ENCODE measurements around the gene RNF183.
"Not testable (repeated sequence)": the region's sequence is repeated elsewhere in the genome, so short reads cannot be mapped to it uniquely, and the experiment has no call there.

The RNF183 gene

DNA sequence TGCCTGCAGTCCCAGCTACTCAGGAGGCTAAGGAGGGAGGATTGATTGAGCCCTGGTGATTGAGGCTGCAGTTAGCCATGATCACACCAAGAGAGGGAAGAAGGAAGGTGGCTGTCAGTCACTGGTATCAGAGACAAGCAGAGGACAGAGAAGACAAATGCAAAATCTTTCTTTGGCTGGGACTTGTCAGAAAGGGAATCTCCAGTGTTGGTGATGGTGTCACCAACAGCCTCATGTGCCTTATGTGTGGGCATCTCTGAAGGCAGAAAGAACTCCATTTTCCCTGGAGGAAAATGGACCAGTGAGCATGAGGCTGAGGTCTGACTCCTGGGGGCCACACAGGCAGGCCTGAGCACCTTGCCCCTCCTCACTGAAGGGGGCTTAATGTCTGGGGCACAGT lies 12.1 kb upstream of the RNF183 start:
- DNase-seq, result no peak

DNA sequence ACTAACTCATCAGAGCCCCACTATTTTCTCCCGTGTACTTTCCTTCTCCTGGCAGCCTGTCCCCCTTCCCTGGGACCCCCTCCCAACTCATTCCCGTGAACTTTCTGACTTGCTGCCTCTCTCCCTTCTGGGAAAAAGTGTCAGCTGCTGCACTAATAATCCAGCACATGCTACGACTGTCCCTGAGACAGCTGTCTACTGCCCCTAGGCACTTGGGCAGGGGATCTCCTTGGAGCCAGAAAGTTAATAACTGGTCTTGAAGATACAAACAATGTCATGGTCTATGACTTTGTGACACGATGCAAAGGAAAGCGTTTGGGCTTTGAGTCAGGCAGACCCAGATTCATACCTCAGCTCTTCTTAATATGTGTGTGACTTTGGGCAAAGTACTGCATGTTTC lies 10.1 kb upstream of the RNF183 start:
- DNase-seq, result no peak

DNA sequence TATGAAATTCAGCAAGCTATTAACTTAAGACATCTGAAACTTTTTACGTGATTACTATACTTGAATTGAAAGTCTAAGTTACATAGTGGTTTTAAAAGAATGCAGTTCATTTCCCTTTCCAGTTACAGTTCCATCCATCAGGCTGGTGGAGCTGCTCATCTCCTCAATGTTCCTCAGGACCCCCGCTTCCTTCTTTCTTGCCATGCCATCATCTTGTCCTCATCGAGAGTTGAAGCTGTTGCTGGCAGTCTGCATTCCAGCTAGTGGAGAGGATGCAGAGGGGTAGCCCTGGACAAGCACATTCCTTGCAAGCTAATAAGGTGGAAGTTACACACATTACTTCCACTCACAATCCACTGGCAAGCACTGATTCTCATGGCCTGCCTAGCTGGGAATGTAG lies 8.8 kb upstream of the RNF183 start:
- no peak for DNase-seq

DNA sequence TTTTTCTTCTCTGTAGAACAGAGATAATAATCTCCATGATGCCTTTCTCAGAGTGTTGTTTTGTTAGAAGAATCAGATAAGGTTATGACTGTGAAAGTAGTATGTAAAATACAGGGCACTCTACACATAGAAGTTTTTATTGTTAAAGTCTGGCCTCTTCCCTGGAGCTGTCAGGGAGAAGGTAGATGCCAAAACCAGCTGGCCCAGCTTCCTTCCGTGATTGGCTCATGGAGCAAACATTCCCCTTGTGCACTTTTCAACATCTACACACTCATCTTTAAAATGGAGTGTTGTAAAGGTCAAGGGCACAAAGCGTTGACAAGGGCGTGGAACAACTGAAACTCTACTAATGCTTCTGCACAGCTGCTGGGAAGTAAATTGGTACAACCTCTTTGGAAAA lies 7.4 kb upstream of the RNF183 start:
- no peak for DNase-seq

DNA sequence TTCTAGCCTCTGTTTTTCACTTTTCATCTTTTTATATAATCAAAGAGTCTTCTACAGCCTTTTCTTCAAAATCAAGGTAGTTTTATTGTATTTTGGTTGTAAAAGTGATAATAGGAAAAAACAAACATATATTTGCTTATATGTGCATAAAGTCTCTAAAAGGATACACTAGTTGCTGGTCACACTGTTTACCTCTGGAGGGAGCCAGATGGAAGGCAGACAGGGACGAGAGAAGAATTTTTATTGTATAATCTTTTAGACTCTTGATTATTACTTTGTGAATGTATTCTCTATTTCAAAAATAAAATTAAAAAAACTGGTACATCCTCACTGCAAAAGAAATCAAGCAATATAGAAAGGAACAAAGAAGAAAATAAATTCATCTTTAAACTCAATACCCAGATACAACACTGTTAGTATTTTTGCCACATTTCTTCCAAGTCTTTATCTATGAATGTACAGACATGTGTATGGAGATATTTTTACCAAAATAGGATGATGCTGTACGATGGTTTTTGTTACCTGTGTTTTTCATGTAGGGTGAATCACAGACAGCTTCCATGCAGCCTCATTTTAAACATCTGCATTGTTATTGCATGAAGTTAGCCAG lies 6.1 kb upstream of the RNF183 start:
- no peak for DNase-seq

DNA sequence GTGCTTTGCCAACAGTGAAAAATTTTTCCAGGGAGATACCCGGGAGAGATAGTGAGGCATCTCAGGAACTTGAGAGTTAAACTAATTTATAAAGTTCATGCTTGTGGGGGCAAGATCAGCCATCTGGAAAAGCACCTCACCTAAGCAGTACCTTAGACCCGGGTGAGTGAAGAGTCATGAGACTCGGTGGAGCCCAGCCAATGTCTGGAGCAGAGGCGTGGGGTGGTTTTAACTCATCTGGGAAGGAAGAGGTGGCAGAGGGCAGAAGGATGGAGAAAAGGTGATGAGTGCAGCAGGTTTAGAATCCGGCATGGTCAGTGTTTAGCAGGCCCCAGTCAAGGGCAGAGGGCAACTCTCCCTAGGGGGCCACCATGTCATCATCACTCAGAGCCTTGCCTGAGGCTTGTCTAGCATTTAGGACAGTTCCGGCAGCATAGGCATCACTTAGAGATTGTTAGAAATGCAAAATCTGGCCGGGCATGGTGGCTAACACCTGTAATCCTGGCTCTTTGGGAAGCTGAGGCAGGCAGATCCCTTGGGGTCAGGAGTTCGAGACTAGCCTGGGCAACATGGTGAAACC lies 4.3 kb upstream of the RNF183 start:
- DNase-seq, result no peak

DNA sequence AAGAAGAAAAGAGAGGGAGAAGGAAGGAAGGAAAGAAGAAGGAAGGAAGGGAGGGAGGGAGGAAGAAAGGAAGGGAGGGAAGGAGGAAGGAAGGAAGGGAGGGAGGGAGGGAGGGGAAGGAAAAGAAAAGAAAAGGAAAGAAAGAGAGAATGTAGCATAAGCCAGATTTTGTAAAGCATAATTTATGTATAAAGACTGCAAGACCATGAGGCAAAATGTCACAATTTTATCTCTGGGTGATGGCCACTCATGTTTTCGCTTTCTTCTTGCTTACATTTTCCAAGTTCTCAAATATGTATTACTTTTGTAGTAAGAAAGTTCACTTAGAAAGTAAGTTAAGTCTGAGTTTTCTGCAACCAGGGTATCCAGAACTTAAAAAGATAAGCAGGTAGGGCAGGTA lies 3.4 kb upstream of the RNF183 start:
- no peak for DNase-seq

DNA sequence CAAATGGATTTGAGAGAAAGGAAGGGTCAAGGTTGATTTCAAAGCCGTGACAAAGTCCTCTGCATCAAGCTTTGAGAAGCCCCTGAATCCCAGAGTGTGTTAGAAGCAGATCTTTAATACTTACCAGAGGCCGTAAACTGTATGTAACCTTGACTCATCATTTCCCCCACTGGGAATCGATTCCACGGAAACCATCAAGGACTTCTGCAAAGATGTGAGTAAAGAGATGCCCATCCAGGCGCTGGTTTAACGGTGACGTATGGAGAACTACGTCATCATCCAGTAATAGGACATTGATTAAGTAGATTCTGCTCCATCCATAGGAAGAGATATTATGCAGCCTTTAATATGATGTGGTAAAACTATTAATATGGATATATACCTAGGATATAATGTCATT lies 1.6 kb downstream of the RNF183 start:
- no peak for DNase-seq

DNA sequence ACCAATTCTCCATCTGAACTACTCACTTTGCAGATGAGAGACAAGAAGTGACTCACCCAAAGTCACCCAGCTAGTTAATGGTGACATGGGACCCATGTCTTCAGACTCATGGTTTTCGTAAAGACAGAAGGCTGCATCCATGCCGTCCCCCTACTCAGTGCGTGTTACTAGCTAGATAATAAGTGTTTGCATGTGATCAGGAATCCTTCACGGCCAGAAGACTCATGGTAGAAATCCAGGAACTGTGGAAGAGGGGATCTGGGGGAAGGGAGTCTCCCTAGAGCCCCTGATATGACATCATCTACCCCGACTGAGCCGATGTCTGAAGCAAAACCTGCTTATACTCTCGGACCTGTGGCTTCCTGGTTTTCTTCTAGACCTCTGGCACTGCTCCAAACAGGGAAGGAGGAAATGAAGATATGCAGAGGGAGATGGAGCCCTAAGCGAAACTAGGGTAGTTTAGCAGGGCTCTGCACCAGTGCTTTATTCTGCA lies 3.3 kb downstream of the RNF183 start:
- DNase-seq, result no peak

DNA sequence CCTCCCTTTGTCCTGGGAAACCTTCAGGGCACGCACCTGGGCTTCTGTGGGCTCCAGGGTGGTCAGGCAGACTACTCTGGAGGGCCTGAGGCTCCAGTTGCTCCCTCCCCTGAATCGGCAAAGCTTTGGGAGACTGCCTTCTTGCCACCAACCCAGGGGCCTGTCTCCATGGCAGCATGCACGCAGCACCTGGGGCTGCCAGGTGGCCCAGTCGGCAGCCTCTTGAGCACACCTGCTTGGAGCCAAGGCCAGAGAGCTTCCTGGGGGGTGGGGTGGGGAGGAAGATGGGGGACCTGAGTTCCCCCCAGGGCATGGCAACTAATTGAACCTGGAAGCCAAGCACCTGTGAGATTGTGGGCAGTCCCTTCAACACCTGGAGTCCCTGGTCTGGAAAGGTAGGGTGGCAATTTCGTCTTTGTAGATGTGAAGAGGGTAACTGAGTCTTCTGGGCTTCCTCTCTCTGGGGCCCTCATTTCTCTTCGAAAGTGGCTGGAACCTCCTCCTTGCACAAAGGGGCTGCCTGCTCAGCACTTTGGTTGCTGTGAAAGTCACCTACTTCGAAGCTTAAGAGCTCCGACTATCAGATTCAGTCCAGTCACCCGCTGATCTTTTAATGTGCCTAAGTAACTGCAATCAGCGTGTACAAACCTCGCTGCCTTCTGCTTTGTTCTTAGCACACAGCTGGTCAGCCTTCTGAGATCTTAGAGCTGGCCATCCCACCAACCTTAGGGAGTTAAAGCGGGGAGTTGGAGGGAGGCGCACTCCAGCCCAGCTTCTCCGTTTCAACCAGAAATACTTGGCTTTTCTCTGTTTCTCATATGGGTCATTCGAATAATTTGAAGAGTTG lies 4.0 kb downstream of the RNF183 start:
- DNase-seq, result no peak

DNA sequence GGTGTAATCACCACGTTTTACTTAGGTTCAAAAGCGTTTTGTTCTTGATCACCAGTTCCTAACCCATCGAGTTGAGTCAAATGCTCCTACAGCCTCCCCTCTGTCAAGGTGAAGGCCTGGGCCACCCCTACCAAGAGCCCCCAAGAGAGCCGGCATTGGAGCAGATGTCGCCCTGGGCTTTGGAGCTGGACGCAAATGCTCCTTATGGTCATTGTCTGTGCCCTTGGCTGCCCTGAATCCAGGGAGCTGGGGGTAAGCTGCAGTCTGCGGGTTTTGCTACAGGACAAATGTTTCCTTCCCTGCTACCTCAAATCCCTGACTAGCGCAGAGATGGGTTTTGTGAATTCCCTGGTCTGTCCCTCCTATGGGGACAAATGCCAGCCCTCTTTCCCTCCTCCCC lies 4.9 kb downstream of the RNF183 start:
- no peak for DNase-seq

DNA sequence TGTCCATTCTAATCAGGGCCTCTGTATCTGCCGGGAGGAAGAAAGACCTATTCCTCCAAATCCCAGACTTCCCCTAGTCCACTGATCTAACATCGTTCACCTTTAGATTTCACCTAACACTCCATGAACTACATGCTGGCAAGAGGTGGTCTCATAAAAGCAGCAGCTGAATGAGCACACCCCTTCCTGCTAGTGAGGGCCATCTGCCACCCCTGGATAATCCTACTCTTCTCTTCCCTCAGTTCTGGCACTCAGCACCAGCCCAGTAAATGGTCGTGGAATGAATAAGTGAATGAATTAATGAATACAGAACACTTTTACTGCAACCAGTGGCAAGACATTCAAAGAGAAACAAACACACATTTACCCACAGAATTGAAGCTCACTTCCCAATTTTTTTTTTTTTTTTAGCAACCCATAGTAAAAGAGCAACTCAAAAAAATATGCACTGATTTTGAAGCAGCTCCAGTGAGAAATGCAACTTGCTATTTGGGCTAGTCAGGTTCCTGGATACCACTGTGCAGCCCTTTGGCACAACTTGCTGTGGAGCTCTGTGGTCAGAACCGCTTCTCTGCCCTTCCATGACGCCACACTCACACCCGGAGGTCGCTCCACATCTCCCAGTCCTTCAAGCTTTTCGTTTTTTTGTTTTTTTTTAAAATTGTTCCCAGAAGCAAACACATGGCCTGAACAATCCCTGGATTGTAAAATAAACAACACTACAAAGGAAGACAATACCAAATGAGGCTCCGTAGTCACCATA lies 6.2 kb downstream of the RNF183 start:
- DNase-seq, result no peak

DNA sequence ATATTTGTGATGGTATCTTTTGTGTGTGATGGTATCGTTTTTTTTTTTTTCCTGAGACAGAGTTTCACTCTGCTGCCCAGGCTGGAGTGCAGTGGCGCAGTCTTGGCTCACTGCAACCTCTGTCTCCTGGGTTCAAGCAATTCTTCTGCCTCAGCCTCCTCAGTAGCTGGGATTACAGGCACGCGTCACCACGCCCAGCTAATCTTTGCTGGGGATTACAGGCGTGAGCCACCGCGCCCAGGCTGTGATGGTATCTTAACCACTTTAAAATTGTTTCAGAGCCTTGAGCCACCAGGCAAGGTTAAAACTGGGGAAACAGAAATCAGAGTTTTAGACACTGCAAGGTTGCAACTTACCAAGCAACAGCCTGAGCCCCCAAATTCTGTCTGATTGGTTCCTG lies 6.9 kb downstream of the RNF183 start:
- DNase-seq, result not testable (repeated sequence)

DNA sequence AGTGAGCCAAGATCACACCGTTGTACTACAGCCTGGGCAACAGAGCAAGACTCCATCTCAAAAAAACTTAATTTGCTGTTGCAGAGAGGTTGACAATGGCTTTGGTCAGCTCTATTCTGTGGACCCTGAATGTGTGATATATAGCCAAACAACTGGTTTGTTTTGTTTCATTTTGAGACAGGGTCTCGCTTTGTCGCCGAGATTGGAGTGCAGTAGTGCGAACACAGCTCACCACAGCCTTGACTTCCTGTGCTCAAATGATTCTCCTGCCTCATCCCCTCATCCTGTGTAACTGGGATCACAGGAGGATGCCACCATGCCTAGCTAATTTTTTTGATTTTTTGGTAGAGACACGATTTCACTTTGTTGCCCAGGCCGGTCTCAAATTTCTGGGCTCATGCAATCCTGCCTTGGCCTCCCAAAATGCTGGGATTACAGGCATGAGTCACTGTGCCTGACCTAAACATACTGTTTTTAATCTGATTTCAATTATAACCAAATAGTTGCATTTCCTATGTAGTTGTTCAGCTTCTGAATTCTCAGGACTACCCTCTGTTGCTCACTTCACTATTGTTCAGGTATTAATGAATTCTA lies 9.8 kb downstream of the RNF183 start:
- DNase-seq, result no peak

DNA sequence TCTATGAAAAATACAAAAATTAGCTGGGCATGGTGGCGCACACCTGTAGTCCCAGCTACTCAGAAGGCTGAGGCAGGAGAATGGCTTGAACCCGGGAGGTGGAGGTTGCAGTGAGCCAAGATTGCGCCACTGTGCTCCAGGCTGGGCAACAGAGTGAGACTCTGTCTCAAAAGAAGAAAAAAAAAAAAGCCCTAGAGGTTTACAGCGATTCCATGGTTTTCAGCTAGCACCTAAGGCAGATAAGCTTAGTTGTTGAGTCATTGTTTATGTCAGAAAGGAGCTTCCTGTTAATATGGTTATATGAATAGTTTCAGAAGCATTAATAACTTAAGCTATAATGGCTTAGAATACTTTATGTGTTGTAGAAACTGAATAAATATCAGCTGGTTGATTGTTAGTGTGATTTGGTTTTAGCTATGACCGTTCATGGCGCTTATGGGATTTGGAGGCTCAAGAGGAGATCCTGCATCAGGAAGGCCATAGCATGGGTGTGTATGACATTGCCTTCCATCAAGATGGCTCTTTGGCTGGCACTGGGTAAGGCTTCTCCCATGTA lies 13.0 kb downstream of the RNF183 start:
- DNase-seq, result no peak

DNA sequence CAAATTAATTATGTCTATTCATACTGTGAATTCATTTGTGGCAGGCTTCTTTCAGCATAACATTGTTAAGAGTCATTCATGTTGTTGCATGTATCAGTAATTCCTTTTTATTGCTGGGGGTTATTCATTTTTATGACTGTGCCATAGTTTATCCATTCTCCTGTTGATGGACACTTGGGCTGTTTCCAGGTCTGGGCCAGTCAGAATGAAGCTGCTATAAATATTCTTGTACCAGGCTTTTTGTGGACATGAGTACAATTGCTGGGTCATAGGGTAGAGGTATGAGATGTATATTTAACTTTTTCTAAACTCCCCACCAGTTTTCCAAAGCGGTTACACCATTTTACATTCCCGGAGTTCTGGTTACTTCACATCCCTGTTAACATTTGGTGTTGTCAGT lies 14.1 kb downstream of the RNF183 start:
- DNase-seq, result no peak

DNA sequence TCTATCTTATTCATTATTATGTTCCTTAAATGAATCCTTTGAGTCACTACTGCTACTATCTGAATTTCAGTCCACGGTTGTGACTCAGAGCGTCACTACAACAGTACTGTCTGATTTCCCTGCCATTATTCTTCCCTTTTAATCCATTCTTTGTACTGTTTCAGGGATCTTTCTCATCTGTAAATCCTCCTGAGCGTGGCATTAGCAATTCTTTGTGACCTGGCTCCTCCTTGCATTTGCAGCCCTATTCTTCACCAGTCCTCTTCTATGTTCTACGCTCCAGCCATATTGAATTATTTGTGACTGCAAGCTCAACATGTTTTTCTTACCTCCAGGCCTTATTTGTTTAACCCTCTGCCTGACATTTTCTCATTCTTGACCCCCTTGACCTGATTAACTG lies 21.8 kb downstream of the RNF183 start:
- no peak for DNase-seq

DNA sequence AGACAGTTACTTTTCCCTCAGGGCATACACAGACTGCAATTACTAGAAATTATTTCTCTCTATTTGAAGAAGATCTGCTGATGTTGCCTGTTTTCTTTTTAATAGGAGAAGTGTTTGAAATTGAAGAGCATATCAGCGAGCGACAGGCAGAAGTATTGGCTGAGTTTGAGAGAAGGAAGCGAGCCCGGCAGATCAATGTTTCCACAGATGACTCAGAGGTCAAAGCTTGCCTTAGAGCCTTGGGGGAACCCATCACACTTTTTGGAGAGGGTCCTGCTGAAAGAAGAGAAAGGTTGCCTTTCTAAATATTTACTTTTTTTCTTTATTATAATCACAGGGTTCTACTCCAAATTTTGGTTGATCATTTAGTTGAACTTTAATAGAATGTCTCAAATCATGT lies 24.3 kb downstream of the RNF183 start:
- no peak for DNase-seq

DNA sequence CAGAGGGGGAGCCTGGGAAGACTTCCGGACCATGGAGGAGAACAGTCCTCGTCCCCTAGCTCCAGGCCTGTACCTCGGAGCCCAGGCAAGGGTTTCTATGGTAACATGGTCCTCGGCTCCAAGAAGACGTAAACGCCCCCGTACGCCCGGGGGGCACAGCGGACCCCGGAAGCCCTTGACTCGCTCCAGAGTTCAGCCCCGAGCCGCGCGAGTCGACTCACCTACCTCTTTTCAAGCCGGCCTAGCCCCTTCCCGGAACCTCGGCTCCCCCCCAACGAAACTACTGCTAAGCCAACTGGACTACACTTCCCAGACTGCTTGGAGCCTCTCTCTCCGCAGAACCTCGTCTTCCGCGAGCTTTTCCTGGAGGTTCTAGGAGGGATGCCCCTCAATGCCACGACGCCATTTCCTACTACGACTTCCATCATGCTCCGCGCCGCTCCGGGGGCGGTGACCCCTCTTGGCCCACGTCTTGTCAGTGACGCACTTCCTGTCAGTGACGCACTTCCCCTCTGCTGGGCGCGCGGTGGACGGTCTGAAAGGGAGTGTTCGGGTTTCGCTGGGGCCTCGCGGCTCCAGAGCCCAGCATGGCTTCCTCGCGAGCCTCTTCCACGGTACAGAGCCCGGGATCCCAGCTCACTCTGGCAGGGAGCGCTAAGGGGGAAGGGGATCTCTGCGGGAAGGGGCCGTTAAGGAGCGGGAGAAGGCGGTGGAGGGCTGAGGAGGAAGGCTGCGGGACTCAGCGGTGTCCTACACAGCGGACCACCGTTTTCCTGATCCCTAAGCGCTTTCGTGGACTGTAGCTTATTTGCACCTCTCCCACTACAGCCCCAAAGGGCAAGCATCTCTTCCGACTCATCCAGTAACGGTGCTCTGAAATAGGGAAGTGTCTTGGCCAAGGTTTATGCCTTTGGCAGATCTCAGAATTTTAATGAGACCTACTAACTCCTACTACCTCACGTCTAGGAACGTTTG lies 27.7 kb downstream of the RNF183 start, which contains the start of the genes CDC26 and PRPF4:
TSS of gene CDC26 (minus strand) at position 416 of the 975 bp plus-strand sequence. CDS start 3,065 bp downstream, outside the sequence.
TSS of gene PRPF4 (plus strand) at position 502 of the 975 bp plus-strand sequence. CDS start at position 588, 86 bp downstream.
- DNase-seq, result peak; percentile 97

DNA sequence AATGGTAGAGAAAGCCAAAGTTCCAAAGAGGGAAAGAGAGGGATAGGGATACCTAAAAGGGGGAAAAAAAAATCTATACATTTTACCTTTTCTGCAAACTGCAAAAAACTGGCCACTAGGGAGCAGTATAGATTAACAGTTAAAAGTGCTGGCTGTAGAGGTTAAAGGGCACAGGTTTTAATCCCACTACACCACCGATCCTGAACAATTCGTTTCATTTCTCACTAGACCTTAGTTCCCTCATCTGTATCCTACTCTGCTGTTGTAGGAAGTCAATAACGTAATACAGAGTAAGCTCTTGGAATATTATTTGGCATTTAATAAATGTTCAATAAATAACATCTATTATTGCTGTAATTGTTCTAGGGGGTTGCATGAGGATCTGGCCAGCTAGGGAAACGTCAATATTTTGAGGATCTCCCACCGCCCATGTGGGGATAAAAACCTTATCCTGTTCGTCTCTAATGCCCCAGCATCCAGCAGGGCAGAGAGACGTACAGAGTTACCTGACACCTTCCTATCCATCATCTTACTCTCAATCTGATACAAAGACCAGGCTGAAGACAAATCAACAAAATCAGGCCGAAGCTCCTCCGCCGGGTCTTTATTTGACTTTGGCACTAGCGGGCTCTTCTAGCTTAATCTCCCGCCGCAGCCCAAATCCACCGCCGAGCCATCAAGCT lies 28.6 kb downstream of the RNF183 start:
- no peak for DNase-seq

DNA sequence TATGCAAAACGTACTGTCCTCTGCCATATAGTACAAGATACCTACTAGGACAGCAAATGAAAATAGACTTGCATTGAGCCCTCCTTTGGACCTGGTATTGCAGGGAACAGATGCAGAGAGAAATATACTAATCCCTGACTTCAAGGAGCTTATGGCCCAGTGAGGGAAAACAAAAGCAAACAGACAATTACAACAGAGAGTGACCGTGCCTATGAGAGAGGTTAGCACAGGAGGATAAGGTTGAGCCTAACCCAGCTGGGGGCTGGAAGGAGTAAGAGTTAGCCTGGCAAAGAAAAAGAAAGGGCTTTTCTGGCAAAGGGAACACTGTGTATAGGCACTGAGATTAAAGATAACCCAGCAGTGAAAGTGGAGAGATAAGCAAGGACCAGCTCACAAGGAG lies 33.3 kb downstream of the RNF183 start:
- DNase-seq, result no peak
